Loucy (cell line): ENCODE measurements around the gene PRSS57.

Source experiments
- CTCF ChIP-seq: fragments of 200-600 bp; sonication (generic); conservative IDR thresholded peaks from 2 replicates; pipeline ENCODE4 v1.5.1; 2014; ENCODE audit warnings: mild to moderate bottlenecking, antibody characterized with exemption, low read length
- EZH2phosphoT487 ChIP-seq: fragments of 200-600 bp; IDR thresholded peaks from 2 replicates; pipeline ENCODE4 v1.6.1; 2018; ENCODE audit warnings: antibody characterized with exemption, mild to moderate bottlenecking, moderate library complexity, borderline replicate concordance

DNA sequence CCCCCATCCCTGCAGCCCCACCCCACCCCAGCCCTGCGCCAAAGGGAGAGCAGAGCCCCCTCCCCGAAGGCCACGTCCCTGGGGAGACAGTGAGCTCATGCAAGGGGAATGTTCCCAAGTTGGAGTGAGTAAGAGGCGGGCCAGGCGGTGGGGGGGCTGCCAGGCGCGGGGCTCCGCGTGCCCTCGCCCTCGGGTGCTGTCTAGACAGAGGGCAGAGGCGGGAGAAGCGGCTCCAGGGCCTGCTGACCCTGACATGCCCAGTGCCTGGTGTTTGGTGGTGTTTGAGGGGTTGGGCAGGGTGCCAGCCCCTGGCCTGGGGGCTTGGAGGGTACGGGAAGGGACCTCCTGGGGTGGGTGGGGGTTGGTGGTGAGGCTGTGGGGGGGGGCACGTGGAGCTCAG, 18.1 kb downstream of the PRSS57 start:
- TF ChIP-seq CTCF (no peak), EZH2phosphoT487 (no peak)
